Endothelial cell of hepatic sinusoid (primary cell): ENCODE results near the gene TNK1.

Source experiments
- in situ Hi-C: cut with HindIII; loops from 2 replicates; pipeline ENCODE4 v1.10.0; 2017; ENCODE audit warnings: low sequenced_read_pairs

TNK1 gene

GRCh38 chr17:7389924-7390910, 9.3 kb downstream of the TNK1 start:
- in situ Hi-C loops, result loop anchor here (5.0 kb wide), 2 partner anchors 42 to 87 kb away; partner anchors contain the start of gene ZBTB4

GRCh38 chr17:7391307-7391706, 10.4 kb downstream of the TNK1 start:
- in situ Hi-C loops, result no loop called here

- in situ Hi-C loops, result no loop called here
Observed at GRCh38 chr17:7392696-7393612, 12.1 kb downstream of the TNK1 start.

- in situ Hi-C loops, result no loop called here
Observed at GRCh38 chr17:7393613-7394451, 12.9 kb downstream of the TNK1 start.

GRCh38 chr17:7394452-7395191, 13.7 kb downstream of the TNK1 start, which contains the start of gene PLSCR3:
TSS of gene PLSCR3 (minus strand) at chr17:7394525. CDS start at chr17:7394110, 415 bp downstream.
- in situ Hi-C loops, result no loop called here

GRCh38 chr17:7396147-7396546, 15.3 kb downstream of the TNK1 start:
- in situ Hi-C loops, result no loop called here

- in situ Hi-C loops, result no loop called here
Observed at GRCh38 chr17:7398612-7399011, 17.7 kb downstream of the TNK1 start.

- in situ Hi-C loops, result no loop called here
Observed at GRCh38 chr17:7403043-7403726, 22.3 kb downstream of the TNK1 start.

GRCh38 chr17:7403727-7403976, 22.8 kb downstream of the TNK1 start:
- in situ Hi-C loops, result no loop called here

- in situ Hi-C loops, result no loop called here
Observed at GRCh38 chr17:7403977-7404736, 23.3 kb downstream of the TNK1 start, which contains the start of gene TMEM256. TSS of gene TMEM256 (minus strand) at chr17:7404097. CDS start at chr17:7404084, 13 bp downstream.

- in situ Hi-C loops, result no loop called here
Observed at GRCh38 chr17:7404737-7405349, 24.0 kb downstream of the TNK1 start.

GRCh38 chr17:7405350-7406234, 24.7 kb downstream of the TNK1 start:
- in situ Hi-C loops, result no loop called here

GRCh38 chr17:7406235-7406825, 25.4 kb downstream of the TNK1 start:
- in situ Hi-C loops, result no loop called here

- in situ Hi-C loops, result no loop called here
Observed at GRCh38 chr17:7407082-7407481, 26.2 kb downstream of the TNK1 start.

GRCh38 chr17:7407485-7408251, 26.8 kb downstream of the TNK1 start, which contains the start of gene NLGN2:
TSS of gene NLGN2 (plus strand) at chr17:7407845. CDS start at chr17:7408256, 411 bp downstream.
- in situ Hi-C loops, result no loop called here

GRCh38 chr17:7408252-7408727, 27.4 kb downstream of the TNK1 start:
- in situ Hi-C loops, result no loop called here
